ENCODE results near the gene NEK4.
"Not testable (repeated sequence)": the region's sequence is repeated elsewhere in the genome, so short reads cannot be mapped to it uniquely, and the experiment has no call there.

The NEK4 gene

DNA sequence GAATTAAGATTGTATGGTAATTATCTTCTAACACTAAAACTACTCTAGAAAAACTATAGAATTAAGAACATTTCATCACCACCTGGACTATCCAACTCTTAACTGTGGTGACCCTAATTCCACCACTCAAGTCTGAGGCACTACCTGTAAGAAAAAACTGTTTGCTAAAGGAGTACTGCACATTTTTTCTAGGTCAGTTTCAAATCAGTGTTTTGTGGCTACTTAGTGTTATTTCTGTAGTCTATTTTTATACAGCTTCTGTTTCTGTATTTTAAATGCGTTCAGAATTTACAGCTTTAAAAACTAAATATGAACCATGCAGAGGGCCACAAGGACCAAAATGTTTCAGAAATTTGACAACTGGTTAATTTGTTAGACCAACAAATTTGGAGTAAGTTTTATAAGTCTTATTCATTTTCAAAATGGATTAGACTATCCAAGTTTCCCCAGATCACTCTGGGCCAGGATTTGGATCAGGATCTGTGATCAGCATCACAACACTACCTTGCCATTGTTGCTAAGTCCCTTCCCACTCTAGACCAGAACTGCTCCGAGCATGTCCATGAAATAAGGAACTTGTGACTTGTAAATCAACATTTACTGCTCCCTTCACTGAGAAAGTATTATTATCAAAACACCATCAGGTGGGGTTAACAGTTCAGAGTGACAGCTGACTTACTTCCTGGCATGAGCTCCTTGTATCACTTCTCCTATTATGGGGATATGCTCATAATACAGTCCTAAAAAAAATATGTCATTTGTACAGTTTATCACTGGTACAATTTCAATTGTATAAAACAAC lies 73.7 kb downstream of the NEK4 start:
- DNase-seq (ENCODE audit: low read depth), result no peak

DNA sequence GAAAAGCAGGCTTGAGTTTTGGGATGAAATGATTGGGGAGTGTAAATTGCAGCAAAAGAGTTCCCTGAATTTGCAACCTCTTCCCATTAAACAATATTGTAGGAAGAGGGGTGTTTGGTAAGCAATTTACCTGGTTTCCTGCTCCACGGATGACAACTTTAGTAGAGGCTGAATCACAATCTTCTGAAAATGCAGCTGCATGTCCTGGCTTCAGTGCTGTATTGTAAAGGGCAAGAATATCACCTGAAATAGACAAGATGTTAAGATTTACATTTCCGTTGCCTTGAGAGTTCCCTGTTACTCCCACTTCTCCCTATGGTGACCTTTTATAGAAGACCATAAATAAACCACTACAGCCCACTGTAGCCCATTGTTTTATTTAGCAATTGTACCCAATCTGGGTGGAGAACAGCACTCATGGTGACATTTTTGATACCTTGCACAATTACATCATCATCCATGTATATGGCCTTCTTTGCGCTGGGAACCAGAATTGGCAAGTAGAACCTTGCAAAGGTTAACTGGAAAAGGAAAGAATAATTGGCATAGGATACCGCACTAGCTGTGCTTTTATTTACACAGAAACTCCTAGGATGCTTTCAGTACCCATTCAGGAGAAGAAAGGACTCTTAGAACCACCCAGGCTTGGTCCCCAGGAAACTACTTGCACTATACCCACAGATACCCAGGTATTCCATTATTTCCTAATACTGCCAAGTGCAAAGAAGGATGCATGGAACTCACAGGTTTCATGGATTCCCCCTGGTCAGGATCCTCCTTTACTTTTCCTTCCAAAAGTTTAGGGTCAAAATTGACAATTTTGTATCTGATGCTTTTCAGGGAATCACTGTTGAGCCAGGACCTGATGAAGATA lies 74.7 kb downstream of the NEK4 start:
- DNase-seq (ENCODE audit: low read depth), result no peak

DNA sequence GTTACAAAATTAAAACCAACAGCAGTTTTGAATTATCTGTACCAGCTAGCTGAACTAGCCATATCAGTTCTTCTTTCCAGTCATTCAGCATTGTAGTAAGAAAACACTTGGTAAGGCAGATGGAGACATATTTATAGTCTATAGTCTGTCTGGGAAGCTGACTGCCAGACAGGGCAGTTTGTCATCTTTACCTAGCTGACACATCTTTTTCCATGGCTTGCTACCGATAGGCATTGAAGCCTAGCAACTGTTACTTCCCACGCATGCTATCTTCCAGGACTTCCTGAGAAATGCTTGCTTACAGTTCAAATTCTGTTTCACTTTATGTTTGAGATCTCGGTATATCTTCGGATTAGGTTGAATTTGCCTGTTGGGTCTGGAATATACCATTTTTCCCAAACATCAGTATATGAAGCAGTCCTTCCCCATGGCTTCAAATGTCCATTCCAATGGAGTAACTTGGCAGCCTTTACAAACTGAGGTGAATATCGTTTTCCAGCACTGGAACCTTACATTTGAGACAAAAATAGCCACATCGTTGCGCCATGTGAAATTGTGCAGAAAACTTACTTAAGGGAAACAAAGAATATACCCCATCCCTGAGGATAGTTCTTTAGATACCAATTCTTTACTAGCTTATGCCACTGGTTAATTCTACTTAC lies 76.1 kb downstream of the NEK4 start:
- DNase-seq (ENCODE audit: low read depth), result no peak

DNA sequence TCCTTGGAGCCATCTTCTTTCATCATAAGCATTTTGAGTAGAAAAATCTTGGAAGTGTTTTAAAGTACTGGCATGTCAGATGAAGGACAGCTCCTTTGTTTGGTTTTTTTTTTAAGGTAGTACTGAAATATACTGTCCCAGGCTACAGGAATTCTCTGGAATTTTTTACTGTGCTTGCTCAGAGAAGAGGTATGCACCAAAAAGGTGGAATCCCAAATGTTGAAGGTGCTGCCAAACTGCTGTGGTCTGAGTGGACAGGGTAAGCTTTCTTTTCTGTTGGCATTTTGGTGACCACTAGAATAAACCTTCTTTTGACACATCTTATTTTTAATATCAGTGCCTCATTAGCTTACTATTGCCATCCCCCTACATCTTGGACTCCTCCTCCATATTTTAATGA lies 77.7 kb downstream of the NEK4 start:
- no peak for DNase-seq (ENCODE audit: low read depth)

DNA sequence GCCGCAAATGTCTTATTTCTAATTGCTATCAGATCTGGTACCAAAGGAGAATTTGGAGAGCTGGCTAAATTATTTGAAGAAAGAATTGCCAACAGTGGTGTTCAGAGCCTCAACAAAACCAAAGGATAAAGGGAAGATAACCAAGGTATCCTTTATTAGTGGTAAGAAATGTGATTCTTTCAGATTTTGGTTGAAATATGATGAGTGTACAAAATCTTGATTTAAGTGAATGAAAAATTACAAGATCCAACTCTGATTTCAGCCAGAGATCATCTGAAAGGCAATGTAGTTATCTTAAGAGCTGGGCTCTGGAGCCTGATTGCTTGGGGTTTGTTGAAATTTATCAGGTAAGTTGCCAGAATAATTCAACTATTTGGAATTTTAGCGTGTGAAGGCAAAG lies 80.2 kb downstream of the NEK4 start:
- no peak for DNase-seq (ENCODE audit: low read depth)

DNA sequence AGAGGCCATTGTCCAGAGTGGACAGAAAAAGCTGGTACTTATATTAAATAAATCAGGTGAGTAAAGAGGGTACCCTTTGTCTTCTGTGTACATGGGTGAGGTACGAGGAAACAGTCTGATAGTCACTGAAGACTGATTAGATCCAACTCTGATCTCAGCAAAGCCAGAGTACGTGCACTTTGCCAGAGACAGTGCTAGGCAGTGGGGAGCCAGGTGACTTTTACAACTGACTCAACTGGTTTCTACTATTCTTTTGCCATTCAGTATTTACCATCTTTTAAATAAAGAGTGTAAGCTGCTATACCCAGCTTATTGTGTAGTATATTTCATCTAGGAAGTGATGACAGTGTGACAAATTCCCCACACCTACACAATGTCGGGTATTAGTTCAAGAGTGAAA lies 81.6 kb downstream of the NEK4 start:
- no peak for DNase-seq (ENCODE audit: low read depth)

DNA sequence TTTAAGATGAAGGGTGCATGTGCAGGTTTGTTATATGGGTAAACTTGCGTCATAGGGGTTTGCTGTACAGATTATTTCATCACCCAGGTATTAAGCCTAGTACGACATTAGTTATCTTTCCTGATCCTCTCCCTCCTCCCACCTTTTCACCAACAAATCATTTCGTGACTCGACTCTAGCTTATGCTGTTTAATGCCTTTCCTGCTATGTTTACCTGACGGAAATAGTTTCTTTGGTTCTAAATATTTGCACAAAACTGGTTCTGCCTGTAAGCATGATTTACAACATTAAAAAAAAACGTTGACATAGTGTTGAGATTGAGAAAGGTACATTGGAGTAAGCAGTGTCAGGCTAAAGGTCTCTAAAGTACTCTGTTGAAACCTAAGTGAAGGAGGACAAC lies 82.5 kb downstream of the NEK4 start:
- no peak for DNase-seq (ENCODE audit: low read depth)

DNA sequence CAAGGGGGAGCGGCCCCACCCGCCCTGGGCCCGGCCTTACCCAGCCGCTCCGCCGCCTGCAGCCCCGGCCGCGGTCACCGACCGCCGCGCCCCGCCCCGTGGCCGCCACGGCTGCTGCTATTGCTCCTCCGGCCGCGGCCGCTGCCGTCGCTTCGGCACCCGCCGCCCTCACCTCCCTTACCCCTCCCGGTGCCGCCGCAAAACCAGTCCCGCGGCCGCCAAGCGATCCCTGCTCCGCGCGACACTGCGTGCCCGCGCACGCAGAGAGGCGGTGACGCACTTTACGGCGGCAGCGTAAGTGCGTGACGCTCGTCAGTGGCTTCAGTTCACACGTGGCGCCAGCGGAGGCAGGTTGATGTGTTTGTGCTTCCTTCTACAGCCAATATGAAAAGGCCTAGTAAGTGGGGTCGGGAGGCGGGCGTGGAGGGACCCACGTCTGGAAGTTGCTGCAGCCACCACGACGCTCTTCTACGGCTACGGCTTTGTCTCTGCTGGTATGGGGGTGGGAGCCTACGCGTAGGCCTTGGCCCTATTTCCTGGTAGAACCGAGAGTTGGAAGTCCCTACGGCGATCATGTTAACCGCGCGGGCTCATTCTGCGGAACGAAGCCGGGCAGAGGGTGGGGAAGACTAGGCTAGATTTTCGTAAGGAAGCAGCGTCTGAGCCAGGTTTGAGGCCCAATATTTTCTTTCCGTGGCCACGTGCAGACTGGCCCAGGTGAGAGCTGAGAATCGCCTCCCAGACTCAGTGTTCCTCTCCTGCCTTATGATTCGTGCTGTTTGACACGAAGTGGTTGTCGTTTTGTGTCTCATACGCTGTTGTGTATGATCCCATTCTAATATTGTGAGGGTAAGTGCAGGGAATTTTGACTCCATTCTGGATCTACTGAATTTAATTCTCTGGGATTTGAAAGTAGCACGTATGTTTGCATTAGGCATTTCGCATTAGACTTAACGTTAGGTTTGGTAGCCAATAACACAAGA lies 84.7 kb downstream of the NEK4 start, which contains the start of the genes GNL3 and PBRM1:
GNL3 (plus strand) TSS at position 324 of the 983 bp plus-strand sequence; CDS start at position 385, 61 bp downstream.
PBRM1 (minus strand) TSS at position 205 of the 983 bp plus-strand sequence.
- DNase-seq (ENCODE audit: low read depth), result peak; percentile 93

DNA sequence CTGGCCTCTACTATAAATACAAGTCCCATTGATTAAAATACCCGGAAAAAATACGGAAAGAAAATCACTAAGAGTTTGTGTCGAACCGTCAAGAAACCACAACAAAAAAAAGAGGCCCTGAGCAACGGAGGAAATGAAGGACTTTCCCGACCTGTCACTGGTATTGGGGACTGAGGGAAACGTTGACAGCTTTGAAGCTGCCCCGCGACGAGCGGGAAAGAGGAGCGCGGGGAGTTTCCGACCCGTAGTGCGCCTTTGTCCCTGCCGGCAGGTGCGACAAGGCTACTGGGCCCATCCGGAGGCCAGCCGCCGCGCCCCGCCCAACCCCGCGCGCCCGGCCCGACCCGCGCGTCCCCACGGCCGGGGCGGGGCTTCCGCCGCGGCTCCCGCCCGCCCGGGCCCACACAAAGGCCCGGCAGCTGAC lies 85.4 kb downstream of the NEK4 start:
- DNase-seq (ENCODE audit: low read depth), result no peak

DNA sequence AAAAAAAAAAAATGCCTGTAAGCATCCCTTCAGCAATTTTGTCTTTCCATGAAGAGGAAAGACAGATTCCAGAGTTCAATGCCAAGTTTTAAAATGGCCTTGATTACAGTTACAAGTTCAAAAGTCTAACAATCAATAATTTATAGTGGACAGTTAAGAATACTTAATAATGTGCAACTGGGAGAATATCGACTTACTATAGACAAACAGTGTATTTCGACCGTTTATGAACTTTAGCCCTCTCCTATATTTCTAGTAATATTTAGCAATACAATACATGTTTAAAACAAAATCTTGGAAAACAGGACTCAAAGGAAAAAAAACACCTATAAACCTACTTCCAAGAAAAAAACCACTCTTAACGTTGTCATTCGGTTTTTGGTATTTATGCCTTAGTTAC lies 86.6 kb downstream of the NEK4 start:
- no peak for DNase-seq (ENCODE audit: low read depth)

DNA sequence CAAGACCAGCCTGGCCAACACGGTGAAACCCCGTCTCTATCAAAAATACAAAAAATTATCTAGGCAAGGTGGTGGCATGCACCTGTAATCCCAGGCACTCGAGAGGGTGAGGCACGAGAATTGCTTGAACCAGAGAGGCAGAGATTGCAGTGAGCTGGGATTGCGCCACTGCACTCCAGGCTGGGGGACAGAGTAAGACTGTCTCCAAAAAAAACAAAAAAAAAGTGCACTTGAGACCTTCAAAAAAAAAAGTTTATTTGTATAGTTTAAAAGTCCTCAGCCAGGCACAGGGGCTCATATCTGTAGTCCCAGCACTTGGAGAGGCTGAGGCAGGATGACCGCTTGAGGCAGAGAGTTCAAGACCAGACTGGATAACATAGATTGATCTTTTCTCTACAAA lies 87.1 kb downstream of the NEK4 start:
- no peak for DNase-seq (ENCODE audit: low read depth)

DNA sequence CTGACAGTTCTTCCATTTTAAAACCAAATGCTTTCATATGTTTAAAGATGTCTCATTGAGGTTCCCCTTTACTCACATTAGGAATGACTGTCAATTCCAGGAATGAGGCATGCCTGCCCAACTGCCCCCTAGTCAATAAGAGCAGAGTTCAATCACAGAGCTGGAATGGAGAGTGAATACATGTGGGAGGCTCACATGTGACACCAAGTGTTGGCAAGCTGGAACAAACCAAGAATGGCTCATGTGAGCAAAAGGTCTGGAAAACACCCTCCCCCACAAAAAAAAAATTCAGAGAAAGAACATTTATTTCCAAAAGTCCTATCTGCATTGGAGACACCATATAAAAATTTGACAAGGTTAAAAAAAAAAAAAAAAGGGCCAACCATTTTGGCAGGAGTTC lies 88.7 kb downstream of the NEK4 start:
- peak; percentile 92 for DNase-seq (ENCODE audit: low read depth)

DNA sequence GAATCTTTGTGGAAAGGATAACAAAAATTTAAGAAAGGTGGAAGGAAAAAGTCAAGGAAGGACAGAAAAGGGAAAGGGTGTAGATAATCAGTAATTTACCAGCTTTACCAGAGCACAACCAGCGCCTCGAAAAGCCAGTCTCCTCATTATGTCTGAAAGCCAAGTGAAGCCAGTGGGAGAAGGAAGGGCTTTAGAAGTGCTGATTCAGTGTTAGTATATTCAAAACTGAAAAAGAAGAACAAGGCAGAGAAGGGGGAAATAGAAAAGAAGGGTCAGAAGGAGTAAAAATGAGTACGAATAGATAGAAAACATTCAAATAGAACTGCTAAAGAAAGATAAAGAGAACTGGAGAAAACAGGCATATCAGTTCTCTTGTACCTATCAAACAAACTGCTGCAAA lies 89.1 kb downstream of the NEK4 start:
- no peak for DNase-seq (ENCODE audit: low read depth)

DNA sequence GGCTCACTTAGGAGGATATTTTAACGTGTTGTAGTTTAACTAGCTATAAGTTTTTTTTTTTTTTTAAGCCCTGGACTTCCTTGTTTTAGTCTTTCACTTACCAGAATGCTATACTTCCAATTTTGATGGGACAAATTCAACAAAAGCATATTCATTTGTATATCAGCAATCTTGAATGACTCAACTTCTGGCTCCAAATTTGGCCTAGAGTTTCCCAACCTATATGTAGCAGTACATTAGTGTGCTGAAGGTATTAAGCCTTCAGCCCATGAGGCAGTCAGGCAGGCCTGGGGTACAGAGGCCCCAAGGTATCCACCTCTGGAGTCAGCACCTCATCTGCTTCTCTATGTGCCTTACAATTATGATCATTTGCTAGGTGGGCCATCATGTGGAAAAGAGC lies 90.9 kb downstream of the NEK4 start:
- no peak for DNase-seq (ENCODE audit: low read depth)

DNA sequence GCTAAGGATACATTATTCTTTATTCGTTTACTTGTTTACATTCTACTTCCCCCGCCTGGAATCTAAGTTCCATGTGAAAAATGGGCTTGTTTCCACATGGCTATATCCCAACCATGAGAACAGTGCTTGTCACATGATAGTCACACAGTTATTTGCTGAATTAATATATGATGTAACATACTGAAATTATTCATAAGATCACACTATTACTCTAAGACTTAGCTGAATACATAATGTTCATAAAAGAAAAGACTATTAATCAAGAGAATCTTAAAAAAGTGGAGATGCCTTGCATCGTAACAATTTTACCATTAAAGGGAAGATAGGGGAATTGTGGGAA lies 91.6 kb downstream of the NEK4 start:
- DNase-seq (ENCODE audit: low read depth), result no peak

DNA sequence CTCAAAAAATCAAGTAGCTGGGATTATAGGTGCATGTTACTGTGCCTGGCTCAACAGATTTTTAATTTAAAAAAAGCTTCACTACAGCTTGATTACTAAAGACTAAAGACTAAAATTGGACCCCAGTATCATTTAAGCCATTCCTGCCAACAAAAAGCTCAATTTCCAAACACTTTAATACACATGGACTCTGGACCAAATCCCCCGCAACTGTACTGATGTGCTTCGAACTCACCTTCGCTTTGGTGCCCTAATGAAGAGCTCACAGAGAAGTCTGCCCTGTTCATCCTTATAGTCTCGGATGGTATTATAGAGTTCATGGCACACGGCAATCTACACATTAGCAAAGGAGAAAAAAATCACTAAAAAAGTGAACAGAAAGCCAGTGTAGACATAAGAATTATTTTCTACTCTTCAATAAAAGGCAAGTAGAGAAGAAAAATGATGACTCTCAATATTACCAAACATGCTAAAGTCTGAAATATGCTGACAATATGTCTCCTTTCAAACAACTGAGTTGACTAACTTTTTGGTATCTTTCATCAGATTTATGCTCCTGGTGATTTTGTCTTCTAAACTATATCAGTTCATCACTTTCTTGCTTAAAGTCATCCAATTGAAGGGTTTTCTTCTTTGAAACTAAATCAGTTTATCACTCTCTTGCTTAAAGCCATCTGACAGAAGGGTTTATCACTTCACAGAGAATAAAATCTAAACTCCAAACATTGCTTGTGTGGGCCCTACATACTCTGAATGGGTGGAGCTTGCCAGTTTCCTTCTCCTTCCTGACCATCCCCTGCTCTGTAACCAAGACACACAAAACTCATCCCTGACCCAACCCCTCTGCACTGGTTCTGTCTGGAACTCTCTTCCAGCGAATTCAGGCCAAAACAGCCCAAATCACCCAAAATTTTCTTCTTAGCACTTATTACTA lies 92.2 kb downstream of the NEK4 start:
- no peak for DNase-seq (ENCODE audit: low read depth)

DNA sequence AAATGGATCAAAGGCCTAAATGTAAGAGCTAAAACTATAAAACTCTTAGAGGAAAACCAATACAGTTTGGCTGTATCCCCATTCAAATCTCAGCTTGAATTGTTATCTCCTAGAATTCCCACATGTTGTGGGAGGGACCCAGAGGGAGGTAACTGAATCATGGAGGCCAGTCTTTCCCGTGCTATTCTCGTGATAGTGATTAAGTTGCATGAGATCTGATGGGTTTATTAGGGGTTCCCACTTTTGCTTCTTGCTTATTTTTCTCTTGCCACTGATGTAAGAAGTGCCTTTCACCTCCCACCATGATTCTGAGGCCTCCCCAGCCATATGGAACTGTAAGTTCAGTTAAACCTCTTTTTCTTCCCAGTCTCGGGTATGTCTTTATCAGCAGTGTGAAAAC lies 94.5 kb downstream of the NEK4 start:
- not testable (repeated sequence) for DNase-seq (ENCODE audit: low read depth)

DNA sequence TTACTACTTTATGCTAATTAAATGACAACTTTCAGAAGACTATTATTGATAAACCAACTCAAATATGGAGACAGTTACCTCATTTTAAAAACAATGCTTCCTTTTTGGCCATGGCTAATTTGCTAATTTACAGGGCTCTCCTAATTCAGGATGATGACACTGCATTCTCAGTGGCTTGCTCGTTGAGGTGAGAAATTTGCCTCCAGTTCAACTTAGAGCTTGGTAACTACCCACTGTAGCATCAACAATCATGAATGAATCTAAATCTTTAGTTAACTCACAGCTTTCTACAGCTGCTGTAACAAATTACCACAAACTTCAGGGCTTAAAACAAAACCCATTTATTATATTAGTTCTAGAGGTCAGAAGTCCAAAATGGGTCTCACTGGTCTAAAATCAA lies 99.1 kb downstream of the NEK4 start:
- DNase-seq (ENCODE audit: low read depth), result no peak

DNA sequence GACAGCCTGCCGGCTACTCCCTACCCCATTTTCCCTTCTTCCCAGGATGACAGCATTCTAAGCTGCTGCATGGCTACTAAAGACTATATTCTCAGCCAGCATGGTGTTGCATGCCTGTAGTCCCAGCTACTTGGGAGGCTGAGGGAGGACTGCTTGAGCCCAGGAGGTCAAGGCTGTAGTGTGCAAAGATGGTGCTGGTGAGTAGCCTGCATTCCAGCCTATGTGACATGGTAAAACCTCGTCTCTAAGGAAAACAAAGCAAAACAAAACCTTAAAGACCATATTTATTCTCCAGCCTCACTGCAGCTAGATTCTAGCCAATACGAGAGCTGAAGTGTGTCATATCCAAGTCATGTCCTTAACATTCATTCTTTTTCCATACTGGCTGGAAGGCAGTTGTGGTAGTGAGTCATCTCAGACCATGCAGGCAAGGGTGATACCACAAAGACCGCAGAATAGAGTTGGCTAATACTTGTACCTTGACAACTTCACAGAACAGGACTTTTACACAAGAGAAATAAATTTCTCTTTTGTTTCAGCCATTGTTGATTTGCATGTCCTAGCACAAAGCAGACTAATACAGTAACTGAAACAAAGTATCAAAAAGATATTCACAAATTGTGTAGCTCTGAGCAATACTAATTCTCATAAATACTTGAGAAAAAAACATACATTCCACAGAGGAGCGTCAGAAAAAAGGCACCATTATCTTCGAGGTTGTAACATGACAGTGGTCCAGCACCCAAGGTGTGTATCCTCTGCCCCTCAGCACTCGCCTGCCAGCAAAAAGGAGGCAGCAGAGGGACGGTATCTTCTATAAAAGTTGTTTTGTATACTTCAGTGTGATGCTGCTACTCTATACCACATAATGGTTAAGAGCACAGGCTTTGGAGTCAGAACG lies 99.9 kb downstream of the NEK4 start:
- peak; percentile 100 for DNase-seq (ENCODE audit: low read depth)

All from stromal cell of bone marrow (primary cell).